Caco-2 (cell line): ENCODE measurements around the gene LRRC45. TPM values are rescaled to one million over a fixed set of nuclear protein-coding genes. Genes with fewer than 3 reads are reported as not detected.

ENCODE experiments used
- BruUV-seq: library from RNA; stranded (reverse); fragments of 400-500 nt; replicated peaks from 2 replicates; lab custom pipeline; 2021; lab: Mats Ljungman, UMichigan
- CTCF ChIA-PET: fragments of 300-600 bp; sonication (Branson Sonifier 250); formaldehyde crosslinking; loops from one replicate; lab custom pipeline; 2022; ENCODE audit warnings: antibody characterized with exemption; lab: Charles Lee
- POLR2A ChIA-PET: fragments of 300-600 bp; sonication (Branson Sonifier 250); formaldehyde crosslinking; loops from one replicate; lab custom pipeline; 2022; ENCODE audit warnings: antibody characterized with exemption; lab: Charles Lee
- DNase-seq, 2 experiments: peaks; one replicate each; pipeline versions ENCODE4 v3.0.0 to v3.0.0-alpha.2; 2020 to 2022
- H3K27me3 ChIP-seq: replicated peaks from 2 replicates; pipeline ENCODE4 v1.6.0; 2011; ENCODE audit warnings: low read length; ENCODE audit not compliant: control insufficient read depth, insufficient read depth
- H3K36me3 ChIP-seq: 2 replicates; pipeline ENCODE4 v1.5.1; 2011; ENCODE audit warnings: low read length; ENCODE audit not compliant: control insufficient read depth, insufficient read depth
- H3K4me1 ChIP-seq: fragments of 250-450 bp; sonication (Bioruptor Pico); 2 replicates; pipeline ENCODE4 v1.5.1; 2020; ENCODE audit warnings: mild to moderate bottlenecking
- H3K4me3 ChIP-seq: 2 replicates; pipeline ENCODE4 v1.5.1; 2011; ENCODE audit warnings: low read depth, mild to moderate bottlenecking, control low read depth, low read length
- H3K9me3 ChIP-seq: fragments of 250-450 bp; sonication (Bioruptor Pico); 2 replicates; pipeline ENCODE4 v1.5.1; 2020; ENCODE audit warnings: mild to moderate bottlenecking, moderate library complexity
- H3K27ac Mint-ChIP-seq: one replicate; pipeline ENCODE4 v1.8.0; 2022; ENCODE audit warnings: mixed read lengths; ENCODE audit not compliant: unreplicated experiment
- H3K27me3 Mint-ChIP-seq: one replicate; pipeline ENCODE4 v1.8.0; 2022; ENCODE audit warnings: mixed read lengths; ENCODE audit not compliant: insufficient read depth, unreplicated experiment
- H3K36me3 Mint-ChIP-seq: one replicate; pipeline ENCODE4 v1.8.0; 2022; ENCODE audit warnings: mild to moderate bottlenecking, mixed read lengths; ENCODE audit not compliant: insufficient read depth, unreplicated experiment
- H3K4me1 Mint-ChIP-seq: one replicate; pipeline ENCODE4 v1.8.0; 2022; ENCODE audit warnings: low read depth, mixed read lengths; ENCODE audit not compliant: unreplicated experiment
- H3K4me3 Mint-ChIP-seq: one replicate; pipeline ENCODE4 v1.8.0; 2022; ENCODE audit warnings: mild to moderate bottlenecking, moderate library complexity, mixed read lengths; ENCODE audit not compliant: unreplicated experiment
- H3K9me3 Mint-ChIP-seq: one replicate; pipeline ENCODE4 v1.8.0; 2022; ENCODE audit warnings: mixed read lengths; ENCODE audit not compliant: unreplicated experiment
- intact Hi-C: fragments of 100-400 bp; cut with micrococcal nuclease; formaldehyde crosslinking; loops from one replicate; pipeline ENCODE4 v1.10.0; 2022; ENCODE audit not compliant: unreplicated experiment
- total RNA-seq: library from RNA; stranded (reverse); gene quantifications from 2 replicates; pipeline ENCODE4 v1.2.3, GENCODE V29; 2022
- TF ChIP-seq, protein P1 (sequence below), 2 experiments: fragments of 200-600 bp in 1 of 2; IDR thresholded peaks; 1 replicate in 1 of 2; 2 replicates in 1 of 2; pipeline versions ENCODE4 v1.5.1 to v1.8.0; 2011 to 2022; ENCODE audit warnings: antibody characterized with exemption in 1 of 2, control low read depth in 1 of 2, inconsistent platforms in 1 of 2, low read depth in 1 of 2, low read length in 1 of 2, mild to moderate bottlenecking in 1 of 2, moderate library complexity in 1 of 2; ENCODE audit not compliant: insufficient read depth in 1 of 2, severe bottlenecking in 1 of 2, unreplicated experiment in 1 of 2

The LRRC45 gene
- total RNA-seq, 1 experiment from 2014 or later: 33.2 TPM

DNA sequence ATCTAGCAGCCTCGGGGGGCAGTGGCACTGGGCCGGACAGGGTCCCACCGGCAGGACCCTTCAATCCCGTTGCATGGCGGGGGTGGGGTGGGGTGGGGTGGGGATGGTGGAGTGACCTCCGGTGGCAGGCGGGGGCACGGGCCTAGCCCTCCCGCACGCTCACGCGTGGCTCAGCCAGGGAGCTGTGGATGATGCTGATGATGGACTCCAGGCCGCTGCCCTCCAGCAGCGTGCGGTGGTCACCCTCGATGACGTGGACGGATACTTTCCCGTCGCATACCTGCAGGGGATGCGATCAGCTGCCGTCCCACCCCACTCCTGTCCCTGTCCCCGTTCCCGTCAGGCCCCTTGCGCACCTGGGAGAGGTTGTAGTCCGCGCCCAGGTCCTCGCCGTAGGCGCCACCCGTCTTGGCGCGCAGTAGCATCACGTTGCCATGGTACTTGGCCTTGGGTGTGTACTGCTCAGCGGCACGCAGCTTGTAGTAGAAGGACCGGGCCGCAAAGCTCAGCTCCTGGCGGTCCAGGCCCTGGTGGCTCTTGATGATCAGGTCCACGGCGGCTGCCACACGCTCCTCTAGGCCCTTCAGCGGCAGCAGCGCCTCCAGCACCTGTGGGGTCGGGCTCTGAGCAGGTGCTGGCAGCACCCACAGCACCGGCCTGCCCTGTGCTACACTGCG lies 56.0 kb downstream of the LRRC45 start:
- intact Hi-C loops: no loop called here
- CTCF ChIA-PET: interaction anchor here (0.5 kb wide), 1 partner anchor 20 kb away, joined by 4 read pairs; no protein-coding TSS in a partner anchor
- DNase-seq: no peak
- TF ChIP-seq, protein P1, sequence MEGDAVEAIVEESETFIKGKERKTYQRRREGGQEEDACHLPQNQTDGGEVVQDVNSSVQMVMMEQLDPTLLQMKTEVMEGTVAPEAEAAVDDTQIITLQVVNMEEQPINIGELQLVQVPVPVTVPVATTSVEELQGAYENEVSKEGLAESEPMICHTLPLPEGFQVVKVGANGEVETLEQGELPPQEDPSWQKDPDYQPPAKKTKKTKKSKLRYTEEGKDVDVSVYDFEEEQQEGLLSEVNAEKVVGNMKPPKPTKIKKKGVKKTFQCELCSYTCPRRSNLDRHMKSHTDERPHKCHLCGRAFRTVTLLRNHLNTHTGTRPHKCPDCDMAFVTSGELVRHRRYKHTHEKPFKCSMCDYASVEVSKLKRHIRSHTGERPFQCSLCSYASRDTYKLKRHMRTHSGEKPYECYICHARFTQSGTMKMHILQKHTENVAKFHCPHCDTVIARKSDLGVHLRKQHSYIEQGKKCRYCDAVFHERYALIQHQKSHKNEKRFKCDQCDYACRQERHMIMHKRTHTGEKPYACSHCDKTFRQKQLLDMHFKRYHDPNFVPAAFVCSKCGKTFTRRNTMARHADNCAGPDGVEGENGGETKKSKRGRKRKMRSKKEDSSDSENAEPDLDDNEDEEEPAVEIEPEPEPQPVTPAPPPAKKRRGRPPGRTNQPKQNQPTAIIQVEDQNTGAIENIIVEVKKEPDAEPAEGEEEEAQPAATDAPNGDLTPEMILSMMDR (IDR thresholded peaks at IDR 0.05; ENCODE audit: insufficient read depth in 1 of 2, low read depth in 1 of 2, low read length in 1 of 2, severe bottlenecking in 1 of 2, unreplicated experiment in 1 of 2): no peak
- Histone ChIP-seq H3K27me3 (no peaks in the 10 kb centered on the region), H3K4me3 (no peak overlapping the region), H3K9me3 (no peaks in the 10 kb centered on the region), H3K4me1 (no peaks in the 10 kb centered on the region), H3K36me3 (peaks cover under 1% of the 10 kb centered on the region; the same call in 1 of the 2 replicates)
- H3K27ac Mint-ChIP-seq: no peak overlapping the region
- H3K27me3 Mint-ChIP-seq: no peaks in the 10 kb centered on the region
- H3K4me3 Mint-ChIP-seq: no peak overlapping the region
- H3K4me1 Mint-ChIP-seq: no peaks in the 10 kb centered on the region
- BruUV-seq: no TSS peak
- H3K9me3 Mint-ChIP-seq: no peaks in the 10 kb centered on the region
- peaks cover 88% of the 10 kb centered on the region for H3K36me3 Mint-ChIP-seq
- POLR2A ChIA-PET: interaction anchor here (0.6 kb wide), 1 partner anchor 162 kb away, joined by 4 read pairs; no protein-coding TSS in a partner anchor

DNA sequence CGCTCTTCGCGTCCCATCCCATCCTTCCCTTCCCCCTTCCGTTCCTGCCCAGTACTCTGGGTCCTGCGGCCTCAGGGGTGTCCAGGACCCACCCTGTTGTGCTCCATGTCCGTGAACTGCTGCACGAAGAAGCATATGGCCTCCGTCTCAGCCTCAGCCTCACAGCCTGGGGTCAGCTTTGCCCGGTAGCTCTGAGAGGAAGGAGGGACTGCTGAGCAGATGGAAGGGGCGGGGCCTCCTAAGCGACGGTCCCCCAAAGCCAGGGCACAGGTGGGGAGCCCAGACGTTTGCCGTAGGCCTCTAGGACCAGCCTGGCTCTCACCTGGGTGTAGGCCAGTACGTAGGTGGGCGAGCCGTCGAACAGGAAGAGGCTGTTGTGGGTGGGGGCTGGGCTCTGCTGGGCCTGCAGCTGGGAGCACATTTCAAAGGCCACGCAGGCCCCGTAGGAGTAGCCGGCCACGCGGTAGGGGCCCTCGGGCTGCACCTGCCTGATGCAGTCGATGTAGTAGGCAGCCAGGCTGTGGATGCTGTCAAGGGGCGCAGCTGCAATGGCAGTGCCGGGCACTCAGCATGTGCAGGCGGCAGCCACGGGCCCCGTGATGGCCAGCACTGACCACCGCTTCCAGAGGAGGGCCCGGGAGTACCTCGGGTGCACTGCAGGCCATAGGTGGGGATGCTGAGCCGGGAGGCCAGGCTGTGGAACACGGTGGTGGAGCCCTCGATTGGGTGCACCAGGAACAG lies 57.1 kb downstream of the LRRC45 start:
- no peaks in the 10 kb centered on the region for H3K27me3 Mint-ChIP-seq
- ChIA-PET POLR2A (interaction anchor here (0.6 kb wide), 1 partner anchor 163 kb away, joined by 4 read pairs; no protein-coding TSS in a partner anchor), CTCF (interaction anchor here (0.6 kb wide), 1 partner anchor 40 kb away, joined by 3 read pairs; no protein-coding TSS in a partner anchor)
- Histone ChIP-seq H3K4me3 (no peak overlapping the region), H3K27me3 (no peaks in the 10 kb centered on the region), H3K36me3 (peaks cover 2% of the 10 kb centered on the region; the same call in 1 of the 2 replicates), H3K4me1 (no peaks in the 10 kb centered on the region), H3K9me3 (no peaks in the 10 kb centered on the region)
- TF ChIP-seq, protein P1 (IDR thresholded peaks at IDR 0.05; ENCODE audit: insufficient read depth in 1 of 2, low read depth in 1 of 2, low read length in 1 of 2, severe bottlenecking in 1 of 2, unreplicated experiment in 1 of 2): no peak
- H3K4me1 Mint-ChIP-seq: no peaks in the 10 kb centered on the region
- H3K4me3 Mint-ChIP-seq: no peak overlapping the region
- no TSS peak for BruUV-seq
- no peaks in the 10 kb centered on the region for H3K9me3 Mint-ChIP-seq
- no peak for DNase-seq
- H3K27ac Mint-ChIP-seq: no peak overlapping the region
- intact Hi-C loops: no loop called here
- H3K36me3 Mint-ChIP-seq: peaks cover 89% of the 10 kb centered on the region

Other genes with a start within 250 kb of the LRRC45 start
- gene GCGR, start 219.2 kb upstream of the LRRC45 start, total RNA-seq: 0.91 and 1.0 TPM in 2 replicates
- gene MCRIP1, start 190.0 kb upstream of the LRRC45 start, total RNA-seq: 59.7 and 60.0 TPM in 2 replicates
- 0.93 TPM in 1 of 2 replicates, not detected in the other for gene PPP1R27, start 188.3 kb upstream of the LRRC45 start, total RNA-seq
- gene P4HB, start 162.8 kb upstream of the LRRC45 start, total RNA-seq: 895 and 958 TPM in 2 replicates
- gene ARHGDIA, start 152.0 kb upstream of the LRRC45 start, total RNA-seq: 253 and 292 TPM in 2 replicates
- 248 and 252 TPM in 2 replicates for gene ALYREF, start 131.7 kb upstream of the LRRC45 start, total RNA-seq
- 133 and 140 TPM in 2 replicates for gene ANAPC11, start 131.6 kb upstream of the LRRC45 start, total RNA-seq
- 0.37 and 0.68 TPM in 2 replicates for gene NPB, start 121.1 kb upstream of the LRRC45 start, total RNA-seq
- 125 and 151 TPM in 2 replicates for gene PCYT2, start 111.9 kb upstream of the LRRC45 start, total RNA-seq
- 55.6 and 57.4 TPM in 2 replicates for gene SIRT7, start 105.1 kb upstream of the LRRC45 start, total RNA-seq
- gene MAFG, start 95.6 kb upstream of the LRRC45 start, total RNA-seq: 28.9 and 29.1 TPM in 2 replicates
- 200 and 203 TPM in 2 replicates for gene PYCR1, start 86.0 kb upstream of the LRRC45 start, total RNA-seq
- not detected in 2 replicates for gene MYADML2, start 76.1 kb upstream of the LRRC45 start, total RNA-seq
- gene NOTUM, start 62.1 kb upstream of the LRRC45 start, total RNA-seq: 11.1 and 13.0 TPM in 2 replicates
- 58.0 and 59.2 TPM in 2 replicates for gene ASPSCR1, start 45.7 kb upstream of the LRRC45 start, total RNA-seq
- gene CENPX, start 427 bp upstream of the LRRC45 start, total RNA-seq: 85.3 and 94.9 TPM in 2 replicates
- gene RAC3, start 8.4 kb downstream of the LRRC45 start, total RNA-seq: 94.5 and 96.7 TPM in 2 replicates
- 197 and 208 TPM in 2 replicates for gene DCXR, start 14.4 kb downstream of the LRRC45 start, total RNA-seq
- 33.0 and 35.5 TPM in 2 replicates for gene RFNG, start 28.5 kb downstream of the LRRC45 start, total RNA-seq
- gene GPS1, start 28.6 kb downstream of the LRRC45 start, total RNA-seq: 185 and 195 TPM in 2 replicates
- 129 TPM in 2 replicates for gene DUS1L, start 42.5 kb downstream of the LRRC45 start, total RNA-seq
- gene FASN, start 74.9 kb downstream of the LRRC45 start, total RNA-seq: 330 and 359 TPM in 2 replicates
- gene CCDC57, start 189.5 kb downstream of the LRRC45 start, total RNA-seq: 31.0 and 32.2 TPM in 2 replicates
- gene SLC16A3, start 205.7 kb downstream of the LRRC45 start, total RNA-seq: 13.1 and 13.7 TPM in 2 replicates